Left renal pelvis (tissue), 4 donors: ENCODE measurements around the gene C6. TPM values are rescaled to one million over a fixed set of nuclear protein-coding genes. Genes with fewer than 3 reads are reported as not detected.

Source experiments
- DNase-seq, 4 donors: peaks; one replicate each; pipeline ENCODE4 v3.0.0-alpha.2; 2013; ENCODE audit warnings: low read depth in 4 of 4, low spot score in 3 of 4
- polyA plus RNA-seq, 4 donors: library from polyadenylated mRNA; unstranded; fragments of 120-200 nt; gene quantifications; one replicate each; pipeline ENCODE4 v1.2.1, GENCODE V29; 2013; ENCODE audit not compliant: insufficient read length in 4 of 4

Gene C6
- polyA plus RNA-seq, 4 donors, result 0.44 to 3.4 (median 2.3) TPM

DNA sequence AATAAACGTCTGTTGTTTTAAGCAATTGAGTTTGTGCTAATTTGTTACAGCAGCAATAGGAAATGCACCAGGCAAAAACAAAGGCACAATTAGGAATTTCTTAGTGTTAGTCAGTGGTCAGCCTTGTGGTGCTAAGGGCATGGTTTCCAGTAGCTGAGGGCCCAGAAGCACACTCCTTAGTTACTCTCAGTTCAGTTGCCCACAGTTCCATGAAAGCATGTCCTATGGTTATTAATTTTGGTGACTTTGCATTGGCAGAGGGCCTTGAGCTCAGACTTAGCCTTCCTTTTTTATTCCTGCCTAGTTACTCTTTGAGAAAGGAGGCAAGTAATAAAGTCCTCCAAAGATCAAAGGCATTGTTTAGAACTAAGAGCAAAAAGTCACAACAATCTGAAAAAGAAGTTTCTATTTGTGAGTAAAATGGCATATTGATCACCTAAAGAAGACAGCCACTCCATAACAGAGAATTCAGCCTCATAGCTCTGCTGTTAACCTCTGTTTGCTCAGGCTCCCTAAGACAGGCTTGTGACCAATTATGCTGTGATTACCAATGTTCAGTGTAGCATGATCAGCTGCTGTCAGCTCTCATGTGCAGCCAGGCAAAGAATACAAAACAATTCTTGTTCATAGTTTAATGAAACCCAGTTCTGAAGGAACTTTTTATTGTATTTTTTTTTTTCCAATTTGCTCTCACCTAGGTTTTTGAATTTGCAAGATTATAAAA is 85.2 kb downstream of the C6 start:
- no peak for DNase-seq

DNA sequence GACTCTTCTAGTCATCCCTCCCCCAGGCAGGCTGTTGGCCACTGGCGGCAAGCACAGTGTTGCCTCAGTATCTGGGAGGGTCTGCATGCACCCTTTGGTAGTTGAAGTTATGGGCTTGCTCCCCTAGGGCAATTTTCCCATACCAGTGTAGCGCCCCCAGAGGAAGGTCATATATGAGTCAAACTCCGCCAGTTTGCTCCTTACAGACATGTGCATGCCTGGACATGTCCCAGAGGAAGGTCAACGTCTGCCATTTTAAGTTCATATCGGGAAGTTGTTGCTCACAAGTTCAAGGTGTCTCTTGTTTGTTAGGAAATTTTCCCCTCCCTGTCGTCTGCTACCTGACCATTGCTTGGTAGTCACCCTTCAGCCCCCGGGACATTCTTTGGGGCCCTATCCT is 90.9 kb downstream of the C6 start:
- DNase-seq, result no peak

DNA sequence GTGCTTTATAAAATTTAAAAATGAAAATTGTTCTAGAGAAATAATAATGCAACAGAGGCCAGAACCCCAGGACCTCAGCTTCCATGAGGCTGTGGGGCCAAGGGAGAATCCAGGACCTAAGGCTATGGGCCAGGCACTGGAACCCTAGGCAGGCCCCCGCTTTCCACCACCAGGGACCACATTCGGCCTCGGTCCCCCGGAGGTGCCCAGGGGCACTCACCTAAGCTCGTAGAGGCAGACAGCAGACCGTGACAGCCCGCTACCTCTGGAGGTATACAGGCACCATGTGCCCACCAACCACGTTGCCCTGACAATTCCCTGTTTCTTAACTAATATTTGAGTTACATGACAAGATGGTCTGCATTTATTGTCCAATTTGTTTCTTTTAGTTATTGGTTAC is 92.7 kb downstream of the C6 start:
- no peak for DNase-seq

DNA sequence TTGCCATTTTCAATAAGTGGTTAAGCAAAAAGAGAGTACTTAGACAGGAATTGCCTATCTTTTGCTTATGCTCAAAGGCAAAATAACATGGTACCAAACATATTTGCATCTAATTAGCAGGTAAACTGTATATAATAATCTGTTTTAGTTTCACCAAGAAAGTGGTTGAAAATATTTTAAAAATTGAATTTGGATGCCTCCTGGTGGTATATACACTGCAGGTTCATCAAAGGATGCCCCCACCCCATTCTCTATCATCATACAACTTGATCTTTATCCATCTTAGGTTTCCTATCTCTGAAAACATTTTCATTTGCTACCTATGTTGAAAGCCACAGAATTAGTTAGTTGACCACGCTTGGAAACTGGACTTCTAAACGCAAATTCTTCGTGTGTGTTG is 95.2 kb downstream of the C6 start:
- DNase-seq, result no peak

DNA sequence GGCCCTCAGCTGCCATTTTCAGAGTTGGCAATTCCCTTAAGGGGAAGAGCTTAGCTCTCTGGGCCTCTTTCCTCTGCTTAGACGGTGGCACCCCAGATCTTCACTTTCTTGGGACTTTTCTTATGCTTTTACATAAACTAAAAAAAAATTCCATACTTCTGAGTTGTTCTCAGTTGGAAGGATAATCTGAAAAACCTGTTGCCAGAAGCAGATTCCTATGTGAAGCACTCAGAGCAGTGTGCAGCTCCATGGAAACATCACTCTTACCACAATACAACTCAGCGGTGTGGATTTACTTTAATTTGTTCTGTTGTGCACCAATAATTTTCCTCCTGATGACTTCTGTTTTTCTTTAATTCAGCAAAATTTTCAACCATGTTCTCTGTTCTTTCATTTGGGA is 98.1 kb downstream of the C6 start:
- no peak for DNase-seq

DNA sequence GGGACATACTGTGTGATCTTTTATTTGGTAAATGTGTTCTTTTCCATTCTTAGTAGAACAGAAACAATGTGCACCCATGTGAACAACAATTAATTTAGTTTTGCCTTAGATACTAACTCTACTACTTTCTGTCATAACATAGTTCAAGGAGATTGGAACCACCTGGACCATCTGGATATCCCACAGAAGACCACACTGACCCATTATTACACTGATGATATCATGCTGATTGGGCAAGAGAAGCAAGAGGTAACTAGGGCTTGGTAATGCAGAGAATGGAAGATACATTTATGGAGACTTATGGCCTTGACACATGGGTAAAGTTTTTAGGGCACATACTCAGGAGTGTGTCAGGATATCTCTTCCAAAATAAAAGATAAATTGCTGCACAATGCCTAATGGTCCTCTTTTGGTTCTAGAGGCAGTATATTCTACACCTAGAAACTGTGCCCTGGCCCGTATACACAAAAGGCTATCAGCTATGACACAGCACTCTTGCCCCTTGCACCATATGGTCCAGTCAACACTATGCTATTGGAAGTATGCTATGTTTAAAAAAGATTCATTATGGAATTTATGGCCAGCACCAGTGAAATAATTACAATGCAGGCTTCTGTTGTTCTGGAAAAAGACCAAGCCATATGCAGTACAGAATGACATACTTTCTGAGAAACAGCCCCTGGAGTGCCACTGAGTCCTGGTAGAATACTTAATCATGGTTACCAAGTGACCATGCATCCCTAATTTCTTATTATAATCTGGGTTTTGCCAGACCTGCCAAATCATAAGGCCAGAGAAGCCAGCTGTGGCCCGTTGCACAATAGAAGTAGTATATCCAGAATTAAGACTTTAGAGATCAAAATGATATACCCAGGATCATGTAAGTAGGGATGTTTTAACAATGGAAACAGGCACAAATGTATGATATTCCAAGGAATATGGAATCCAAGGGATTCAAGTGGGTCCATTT is 100.6 kb downstream of the C6 start:
- DNase-seq, result no peak

DNA sequence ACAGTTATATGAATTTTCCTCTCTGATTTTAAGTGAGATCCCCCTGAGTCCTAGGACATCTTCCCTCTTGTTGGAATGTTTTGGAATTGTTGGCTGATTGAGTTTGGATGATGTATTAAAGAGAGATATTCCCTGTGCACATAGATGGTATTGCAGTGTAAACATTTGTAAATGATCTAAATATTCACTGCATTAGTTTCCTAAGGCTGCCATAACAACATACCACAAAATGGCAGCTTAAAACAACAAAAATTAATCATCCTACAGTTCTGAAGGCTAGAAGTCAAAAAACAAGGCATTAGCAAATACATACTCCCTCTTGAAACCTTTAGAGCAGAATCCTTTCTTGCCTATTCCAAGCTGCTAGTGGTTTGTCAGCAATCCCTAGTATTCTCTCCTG is 104.1 kb downstream of the C6 start:
- DNase-seq, result no peak

DNA sequence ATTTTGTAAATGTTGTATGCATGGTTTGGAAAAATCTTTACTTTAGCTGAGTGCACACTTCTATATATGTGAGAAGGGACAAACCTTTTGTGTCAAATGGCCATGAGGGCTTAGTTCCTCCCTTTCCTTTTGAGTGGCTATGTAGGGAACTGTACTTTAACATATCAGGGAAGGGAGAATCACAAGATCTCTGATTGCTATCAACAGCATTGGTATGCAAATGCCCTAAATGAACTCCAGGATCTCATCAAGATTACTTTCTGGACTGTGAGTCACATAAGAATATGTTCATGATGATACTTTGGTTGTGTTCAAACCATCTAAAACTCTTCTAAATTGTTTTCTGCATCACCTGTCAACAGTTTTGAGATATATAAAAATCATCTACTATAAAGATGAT is 111.0 kb downstream of the C6 start:
- no peak for DNase-seq

DNA sequence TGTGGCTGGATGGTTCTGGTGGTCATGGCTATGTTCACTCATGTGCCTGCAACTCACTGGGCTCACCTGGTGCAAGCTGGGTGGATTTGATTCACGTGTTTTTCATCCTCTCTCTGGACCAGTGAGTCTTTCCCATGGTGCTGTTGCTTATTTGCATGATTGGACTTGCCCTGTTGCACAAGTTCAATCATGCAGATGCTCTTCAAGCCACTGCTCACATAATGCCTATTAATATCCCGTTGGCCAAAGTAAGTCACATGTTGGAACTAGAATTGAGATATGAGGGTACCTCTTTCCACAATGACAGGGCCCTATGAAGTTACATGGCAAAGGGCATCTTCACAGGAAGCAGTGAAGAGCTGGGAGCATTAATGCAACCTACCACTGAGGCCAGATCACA is 115.7 kb downstream of the C6 start:
- DNase-seq, result no peak

DNA sequence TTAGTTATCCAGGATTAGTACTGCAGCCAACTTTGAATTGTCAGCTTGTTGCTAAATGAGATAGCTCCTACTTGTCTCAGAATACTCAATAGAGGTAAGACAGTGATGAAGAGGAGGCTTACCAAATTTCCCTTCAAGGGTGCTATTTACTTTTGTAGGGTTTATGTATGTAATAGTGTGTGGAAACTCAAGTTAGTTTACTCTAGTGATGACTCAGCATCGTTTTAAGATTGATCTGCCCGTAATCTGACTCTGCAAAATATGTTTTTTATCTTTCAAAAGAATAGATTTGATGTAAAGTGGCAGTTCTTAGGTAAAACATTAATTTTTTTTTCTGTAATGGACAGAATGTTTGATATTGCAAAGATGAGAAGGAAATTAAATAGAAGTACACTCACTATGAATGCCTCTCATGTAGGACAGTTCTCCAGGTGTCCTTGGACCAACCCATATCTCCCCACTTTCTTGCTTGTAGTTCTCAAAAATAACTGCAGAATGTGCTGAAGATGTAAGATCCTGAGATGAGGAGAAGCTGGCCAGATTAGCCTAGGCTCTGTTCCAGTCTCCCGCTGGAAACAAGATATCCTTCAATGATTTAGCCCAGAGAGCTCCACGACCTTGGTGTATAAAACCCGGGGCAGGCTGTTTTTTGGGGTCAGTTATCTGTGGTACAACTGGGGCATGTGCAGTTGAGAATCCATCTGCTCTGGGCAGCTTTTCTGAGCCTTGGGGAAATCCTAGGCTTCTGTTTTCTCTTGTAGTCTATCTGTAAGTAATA is 117.8 kb downstream of the C6 start:
- no peak for DNase-seq

DNA sequence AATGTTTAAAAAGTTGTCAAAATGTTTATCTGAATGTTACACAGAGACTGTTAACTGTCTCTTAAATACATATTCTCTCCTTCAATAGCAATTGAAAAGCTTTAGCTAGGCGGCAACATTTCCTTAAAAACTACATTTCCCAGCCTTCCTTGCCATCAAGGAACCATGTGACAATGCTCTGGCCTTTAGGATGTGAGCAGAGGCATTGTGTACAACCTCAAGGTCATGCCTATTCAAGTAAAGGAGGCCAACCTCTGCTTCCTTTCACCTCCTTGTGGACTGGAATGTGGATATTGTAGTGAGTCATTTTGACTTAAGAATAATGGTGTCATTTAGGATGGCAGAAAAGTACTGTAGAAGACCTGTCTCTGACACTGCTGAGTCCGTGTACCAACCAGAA is 118.5 kb downstream of the C6 start:
- no peak for DNase-seq

DNA sequence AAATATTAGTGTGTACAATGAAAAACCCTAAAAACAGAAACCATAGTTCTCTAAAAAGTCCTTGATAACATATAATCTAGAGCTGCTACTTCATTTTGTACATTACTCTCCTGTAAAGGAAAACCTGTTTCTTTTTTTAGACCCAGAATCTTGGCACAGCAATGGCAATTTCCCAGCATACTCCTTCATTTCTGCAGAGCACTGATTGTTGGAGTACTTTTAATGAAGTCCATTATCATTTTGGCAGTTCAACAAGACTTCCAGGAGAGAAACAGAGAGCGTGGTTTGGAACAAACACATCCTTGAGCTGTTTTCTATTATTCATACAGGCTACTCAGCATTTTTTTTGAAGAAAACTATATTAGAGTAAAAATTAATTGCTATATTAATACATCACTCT is 119.5 kb downstream of the C6 start:
- no peak for DNase-seq

Other genes starting within 250 kb of the C6 start
- gene MROH2B, start 142.2 kb downstream of the C6 start, polyA plus RNA-seq, result under 1 TPM in 2 of 4 donors, not detected in 2; 0.21 to 0.29 TPM